H1 (cell line): Measurements from ENCODE around the gene DLX5.

ENCODE experiments used
- EP300 ChIP-seq, 2 experiments: IDR thresholded peaks; 1 replicate in 1 of 2; 2 replicates in 1 of 2; pipeline ENCODE4 v1.6.1; 2011 to 2012; ENCODE audit warnings: low read depth in 2 of 2, low read length in 2 of 2, mild to moderate bottlenecking in 2 of 2, borderline replicate concordance in 1 of 2, inconsistent platforms in 1 of 2, moderate library complexity in 1 of 2
- EZH2 ChIP-seq: fragments of 200-600 bp; sonication (generic); IDR thresholded peaks from 2 replicates; pipeline ENCODE4 v1.7.1; 2012; ENCODE audit warnings: low read depth, mild to moderate bottlenecking, moderate library complexity, low read length, inconsistent platforms; ENCODE audit not compliant: severe bottlenecking
- TF ChIP-seq, protein P1 (sequence below), 3 experiments: IDR thresholded peaks; 1 replicate in 2 of 3; 2 replicates in 1 of 3; pipeline versions ENCODE4 v1.5.1 to v1.6.1; 2011; ENCODE audit warnings: low read length in 3 of 3, mild to moderate bottlenecking in 3 of 3, inconsistent platforms in 2 of 3, low read depth in 1 of 3, moderate library complexity in 1 of 3; ENCODE audit not compliant: insufficient read depth in 1 of 3; ENCODE audit errors: control extremely low read depth in 1 of 3

DNA sequence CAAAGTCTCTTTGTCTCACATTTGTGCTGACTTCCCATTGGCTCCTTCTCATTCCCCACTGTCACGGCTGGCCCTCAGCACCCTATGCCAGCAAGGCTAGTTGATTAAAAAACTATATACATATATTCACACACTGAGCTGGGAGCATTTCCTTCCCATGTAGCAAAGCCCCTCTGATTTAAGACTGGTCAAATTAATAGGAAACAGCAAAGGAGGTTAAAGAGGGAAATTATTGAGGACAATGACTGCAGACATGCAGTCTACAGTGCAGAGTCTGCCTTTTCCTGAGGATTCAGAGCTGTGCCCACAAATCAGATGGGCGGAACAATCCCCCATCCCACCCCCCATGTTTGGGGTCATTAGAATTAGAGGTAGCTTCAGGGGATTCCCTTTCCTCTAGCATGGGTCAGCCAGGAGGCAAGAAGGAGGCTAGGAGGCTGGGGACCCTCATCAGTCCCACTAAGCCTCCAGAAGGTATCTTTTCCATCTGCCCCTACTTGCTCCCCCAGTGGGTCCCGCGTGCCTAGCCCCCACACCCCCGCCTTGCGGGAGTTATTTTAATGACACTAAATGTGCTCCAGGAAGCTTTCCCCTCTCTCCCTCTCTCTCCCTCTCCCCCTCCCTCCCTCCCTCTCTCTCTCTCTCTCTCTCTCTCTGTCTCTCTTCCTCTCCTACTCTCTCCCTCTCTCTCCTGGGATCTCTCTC lies 29.1 kb downstream of the DLX5 start:
- TF ChIP-seq EP300 (IDR thresholded peaks at IDR 0.05; ENCODE audit: borderline replicate concordance in 1 of 2, low read depth in 2 of 2, low read length in 2 of 2) (no peak), EZH2 (no peak)
- TF ChIP-seq, protein P1, sequence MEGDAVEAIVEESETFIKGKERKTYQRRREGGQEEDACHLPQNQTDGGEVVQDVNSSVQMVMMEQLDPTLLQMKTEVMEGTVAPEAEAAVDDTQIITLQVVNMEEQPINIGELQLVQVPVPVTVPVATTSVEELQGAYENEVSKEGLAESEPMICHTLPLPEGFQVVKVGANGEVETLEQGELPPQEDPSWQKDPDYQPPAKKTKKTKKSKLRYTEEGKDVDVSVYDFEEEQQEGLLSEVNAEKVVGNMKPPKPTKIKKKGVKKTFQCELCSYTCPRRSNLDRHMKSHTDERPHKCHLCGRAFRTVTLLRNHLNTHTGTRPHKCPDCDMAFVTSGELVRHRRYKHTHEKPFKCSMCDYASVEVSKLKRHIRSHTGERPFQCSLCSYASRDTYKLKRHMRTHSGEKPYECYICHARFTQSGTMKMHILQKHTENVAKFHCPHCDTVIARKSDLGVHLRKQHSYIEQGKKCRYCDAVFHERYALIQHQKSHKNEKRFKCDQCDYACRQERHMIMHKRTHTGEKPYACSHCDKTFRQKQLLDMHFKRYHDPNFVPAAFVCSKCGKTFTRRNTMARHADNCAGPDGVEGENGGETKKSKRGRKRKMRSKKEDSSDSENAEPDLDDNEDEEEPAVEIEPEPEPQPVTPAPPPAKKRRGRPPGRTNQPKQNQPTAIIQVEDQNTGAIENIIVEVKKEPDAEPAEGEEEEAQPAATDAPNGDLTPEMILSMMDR (IDR thresholded peaks at IDR 0.05; ENCODE audit: control extremely low read depth in 1 of 3, insufficient read depth in 1 of 3, low read depth in 1 of 3, low read length in 3 of 3): no peak
